ENCODE results near the gene GALK1.

Gene GALK1

GRCh38 chr17:75724016-75725003 lies 40.7 kb downstream of the GALK1 start:
- DNase-seq (ENCODE audit: low read depth), result no peak

DNA sequence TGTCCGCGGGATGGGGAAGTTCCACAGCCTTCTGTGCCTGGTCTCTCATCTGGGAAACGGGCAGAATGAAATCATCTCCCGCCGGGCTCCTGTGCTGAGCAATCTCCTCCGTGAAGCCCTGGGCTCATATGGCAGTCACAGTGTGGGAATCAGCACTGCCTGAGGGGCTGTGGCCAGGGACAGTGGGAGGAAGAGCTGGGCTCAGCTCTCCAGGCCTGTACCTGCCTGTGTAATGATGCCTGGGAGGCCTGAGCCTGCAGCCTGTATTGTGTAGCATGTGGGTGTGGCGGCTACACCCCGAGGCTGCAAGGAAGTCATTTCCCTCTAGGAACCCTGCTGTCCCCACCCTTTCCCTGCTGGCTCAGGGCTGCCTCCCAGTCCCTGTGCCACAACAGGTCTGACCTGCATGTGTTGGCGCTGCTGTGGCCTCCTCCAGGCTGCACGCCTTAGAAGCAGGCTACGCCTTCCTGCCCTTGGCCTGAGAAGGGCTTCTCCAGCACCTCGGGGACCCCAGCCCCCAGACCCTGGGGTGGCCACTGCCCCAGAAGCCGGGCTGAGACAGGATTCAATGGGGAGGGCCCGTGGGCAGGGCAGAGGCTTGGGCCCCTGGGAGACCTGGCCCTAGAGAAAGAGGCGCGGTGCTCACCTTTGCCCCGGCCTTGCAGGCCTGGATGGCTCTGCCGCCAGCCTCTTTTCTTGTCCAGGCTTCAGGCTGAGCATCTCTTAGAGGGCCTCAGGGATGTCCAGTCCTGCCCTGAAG lies 41.6 kb downstream of the GALK1 start:
- peak; percentile 32 for DNase-seq (ENCODE audit: low read depth)

DNA sequence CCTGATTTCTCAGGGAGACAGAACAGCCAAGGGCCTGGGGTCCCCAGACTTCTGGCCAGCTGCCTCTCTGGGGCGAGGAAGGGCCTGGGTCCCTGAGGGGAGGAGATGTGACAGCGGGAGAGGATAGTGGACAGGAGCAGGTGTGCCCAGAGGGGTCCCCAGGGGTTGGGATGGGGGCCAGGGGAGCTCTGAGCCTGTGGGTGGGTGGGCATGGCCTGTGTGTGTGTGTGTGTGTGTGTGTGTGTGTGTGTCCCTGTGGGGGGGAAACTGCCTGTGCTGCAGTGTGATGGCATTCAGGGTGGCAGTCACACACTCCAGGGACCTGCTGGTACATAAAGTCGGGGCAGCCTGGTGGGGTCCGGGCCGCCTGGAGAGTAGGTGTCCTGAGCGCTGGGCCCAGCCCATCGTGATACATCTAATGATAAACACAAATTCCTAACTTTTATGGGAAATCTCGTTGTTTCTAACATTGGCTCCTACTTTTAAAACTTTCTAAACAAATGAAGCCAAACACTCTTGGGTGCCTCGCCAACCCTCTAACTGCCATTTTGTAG lies 42.4 kb downstream of the GALK1 start:
- no peak for DNase-seq (ENCODE audit: low read depth)

- DNase-seq (ENCODE audit: low read depth), result no peak
Observed at GRCh38 chr17:75722076-75722475, 42.9 kb downstream of the GALK1 start.

DNA sequence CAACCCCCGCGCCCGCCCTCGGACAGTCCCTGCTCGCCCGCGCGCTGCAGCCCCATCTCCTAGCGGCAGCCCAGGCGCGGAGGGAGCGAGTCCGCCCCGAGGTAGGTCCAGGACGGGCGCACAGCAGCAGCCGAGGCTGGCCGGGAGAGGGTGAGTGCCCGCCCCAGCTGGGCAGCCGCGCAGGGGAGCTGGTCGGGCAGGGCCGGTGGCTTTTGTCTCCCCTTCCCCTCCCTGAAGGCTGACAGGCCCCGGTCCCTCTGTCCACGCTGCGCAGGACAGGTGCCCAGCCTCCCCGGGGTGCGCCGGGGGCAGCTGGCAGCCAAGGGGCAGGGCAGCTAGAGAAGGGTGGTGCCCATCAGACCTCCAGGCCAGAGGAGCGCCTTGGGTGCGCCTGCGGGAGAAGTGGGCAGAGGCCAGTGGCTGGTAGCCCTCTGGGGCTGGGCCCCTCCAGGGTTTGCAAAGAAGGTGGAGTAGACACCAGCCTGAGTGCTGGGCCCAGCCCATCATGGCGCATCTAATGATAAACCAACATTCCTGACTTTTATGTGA lies 43.5 kb downstream of the GALK1 start:
- DNase-seq (ENCODE audit: low read depth), result no peak

DNA sequence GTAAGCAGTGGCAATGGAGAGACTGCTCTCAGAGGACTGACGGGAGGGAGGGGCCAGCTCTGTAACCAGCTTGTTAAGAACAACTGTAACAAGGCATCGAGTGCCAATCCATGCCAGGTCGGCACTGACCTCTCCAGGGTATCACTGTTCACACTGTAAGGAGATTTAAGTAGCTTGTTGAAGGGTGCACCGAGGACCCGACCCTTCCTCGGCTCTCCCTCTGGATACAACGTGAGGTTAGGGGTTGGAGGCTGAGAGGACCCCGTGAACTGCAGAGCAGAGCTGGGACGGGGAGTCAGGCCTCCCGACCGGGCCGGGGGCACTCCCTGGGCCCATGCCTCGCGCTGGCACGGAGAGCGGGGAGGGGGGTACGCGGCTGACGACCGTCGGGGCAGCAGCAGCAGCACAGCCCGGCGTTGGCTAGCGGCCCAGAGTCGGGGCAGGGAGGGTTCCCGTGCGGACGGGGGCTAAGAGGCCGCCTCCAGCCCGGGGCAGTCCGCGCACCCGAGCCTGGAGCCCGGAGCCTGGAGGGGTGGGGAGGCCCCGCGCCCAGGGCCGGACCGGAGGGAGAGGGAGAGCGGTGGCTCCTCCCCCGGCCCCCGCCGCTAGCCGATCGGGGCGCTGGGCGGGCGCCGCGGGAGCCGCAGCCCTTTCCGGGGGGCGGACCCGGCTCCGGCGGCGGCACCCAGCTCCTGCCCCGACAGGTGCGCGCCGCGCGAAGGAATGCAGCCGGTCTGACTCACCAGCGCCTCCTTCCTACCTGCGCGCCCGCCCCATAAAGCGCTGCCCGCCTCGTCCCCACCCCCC lies 44.1 kb downstream of the GALK1 start, which contains the start of gene ITGB4:
ITGB4 (plus strand) TSS at position 804 of the 807 bp plus-strand sequence. CDS start 3,245 bp downstream, outside the sequence.
- peak; percentile 25 for DNase-seq (ENCODE audit: low read depth)

DNA sequence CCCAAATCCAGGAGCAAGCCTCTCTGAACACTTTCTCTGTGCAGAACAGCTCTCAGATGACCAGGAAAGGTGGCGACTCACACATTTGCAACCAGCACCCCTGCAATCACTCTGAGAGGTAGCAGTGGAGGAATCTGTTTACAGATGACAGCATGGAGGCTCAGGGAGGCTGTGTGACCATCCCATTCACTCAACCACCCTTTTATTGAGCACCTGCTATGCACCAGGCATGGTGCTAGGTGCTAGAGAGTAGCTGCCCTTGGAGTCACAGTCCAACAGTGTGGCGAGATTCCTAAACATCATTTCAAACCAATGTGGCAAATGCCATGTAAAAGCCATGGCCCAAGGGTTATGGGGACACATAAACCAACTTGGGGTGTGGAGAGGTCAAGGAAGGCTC lies 45.3 kb downstream of the GALK1 start:
- DNase-seq (ENCODE audit: low read depth), result no peak

DNA sequence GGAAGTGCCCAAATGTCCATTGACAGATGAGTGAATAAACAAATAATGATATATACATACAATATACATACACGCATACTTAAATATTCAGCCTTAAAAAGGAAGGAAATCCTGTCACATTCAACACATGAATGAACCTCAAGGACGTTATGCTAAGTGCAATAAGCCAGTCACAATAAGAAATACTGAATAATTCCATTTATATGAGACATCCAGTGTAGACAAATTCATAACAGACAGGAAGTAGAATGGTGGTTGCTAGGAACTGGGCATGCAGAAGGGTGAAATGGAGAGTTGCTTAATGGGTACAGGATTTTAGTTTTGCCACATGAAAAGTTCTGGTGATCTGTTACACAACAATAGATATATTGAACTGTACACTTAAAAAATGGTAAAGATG lies 52.5 kb downstream of the GALK1 start:
- DNase-seq (ENCODE audit: low read depth), result peak; percentile 38

Data from ELR (cell line).